MM.1S (cell line): ENCODE results near the gene MYL4.

Source experiments
- DNase-seq: peaks from one replicate; pipeline ENCODE4 v3.0.0-alpha.2; 2015
- H2AFZ ChIP-seq: fragments of 300-600 bp; sonication (generic); 2 replicates; pipeline ENCODE4 v1.6.0; 2016; ENCODE audit warnings: antibody characterized with exemption, low read length
- H3F3A ChIP-seq: fragments of 300-600 bp; sonication (generic); 2 replicates; pipeline ENCODE4 v1.6.1; 2016; ENCODE audit warnings: mild to moderate bottlenecking, antibody characterized with exemption, low read length, moderate library complexity, mixed read lengths; ENCODE audit not compliant: insufficient read depth
- H3K27ac ChIP-seq: fragments of 300-600 bp; sonication (generic); 2 replicates; pipeline ENCODE4 v1.5.1; 2016; ENCODE audit warnings: mild to moderate bottlenecking, low read length
- H3K27me3 ChIP-seq: fragments of 300-600 bp; sonication (generic); replicated peaks from 2 replicates; pipeline ENCODE4 v1.6.0; 2016; ENCODE audit warnings: low read length; ENCODE audit not compliant: insufficient read depth
- H3K36me3 ChIP-seq: fragments of 300-600 bp; sonication (generic); replicated peaks from 2 replicates; pipeline ENCODE4 v1.6.1; 2016; ENCODE audit warnings: mild to moderate bottlenecking, low read length, mixed read lengths; ENCODE audit not compliant: insufficient read depth
- H3K4me1 ChIP-seq: fragments of 300-600 bp; sonication (generic); 2 replicates; pipeline ENCODE4 v1.6.1; 2016; ENCODE audit warnings: low read length, mixed read lengths
- H3K4me2 ChIP-seq: fragments of 300-600 bp; sonication (generic); 2 replicates; pipeline ENCODE4 v1.6.0; 2016; ENCODE audit warnings: low read depth, low read length
- H3K4me3 ChIP-seq: fragments of 300-600 bp; sonication (generic); 2 replicates; pipeline ENCODE4 v1.5.1; 2016; ENCODE audit warnings: low read length, mixed read lengths
- H3K79me2 ChIP-seq: fragments of 300-600 bp; sonication (generic); 2 replicates; pipeline ENCODE4 v1.6.1; 2016; ENCODE audit warnings: mixed run types, low read length, mixed read lengths
- H3K9ac ChIP-seq: fragments of 300-600 bp; sonication (generic); 2 replicates; pipeline ENCODE4 v1.6.1; 2016; ENCODE audit warnings: low read length, mixed read lengths
- H3K9me2 ChIP-seq: fragments of 300-600 bp; sonication (generic); replicated peaks from 2 replicates; pipeline ENCODE4 v1.6.1; 2016; ENCODE audit warnings: mild to moderate bottlenecking, low read length, mixed read lengths; ENCODE audit not compliant: insufficient read depth
- H3K9me3 ChIP-seq: fragments of 300-600 bp; sonication (generic); replicated peaks from 2 replicates; pipeline ENCODE4 v1.6.1; 2016; ENCODE audit warnings: mild to moderate bottlenecking, low read length, mixed read lengths; ENCODE audit not compliant: insufficient read depth
- H4K20me1 ChIP-seq: fragments of 300-600 bp; sonication (generic); 2 replicates; pipeline ENCODE4 v1.6.1; 2016; ENCODE audit warnings: mild to moderate bottlenecking, low read length, moderate library complexity, mixed read lengths; ENCODE audit not compliant: insufficient read depth
- CTCF ChIP-seq: fragments of 300-600 bp; sonication (generic); IDR thresholded peaks from 2 replicates; pipeline ENCODE4 v1.5.1; 2016; ENCODE audit warnings: antibody characterized with exemption, low read length, mixed read lengths
- EZH2 ChIP-seq: fragments of 300-600 bp; sonication (generic); optimal IDR thresholded peaks from 2 replicates; pipeline ENCODE3; 2017; ENCODE audit warnings: low read depth, mild to moderate bottlenecking, antibody characterized with exemption, low read length, mixed read lengths
- EZH2phosphoT487 ChIP-seq: fragments of 300-600 bp; sonication (generic); IDR thresholded peaks from 2 replicates; pipeline ENCODE4 v1.6.1; 2018; ENCODE audit warnings: antibody characterized with exemption, low read length

Gene MYL4

GRCh38 chr17:47204722-47205418 is 4.3 kb upstream of the MYL4 start:
- Histone ChIP-seq H3K9ac (peak overlapping the region; percentile 51), H3K4me2 (peak overlapping the region; percentile 84)

GRCh38 chr17:47205419-47205963 is 3.7 kb upstream of the MYL4 start:
- no peak for TF ChIP-seq CTCF
- no peak for TF ChIP-seq EZH2
- no peak for TF ChIP-seq EZH2phosphoT487
- H3K27me3 ChIP-seq = no peaks in the 10 kb centered on the region
- peak overlapping the region; percentile 86 for H2AFZ ChIP-seq
- H3F3A ChIP-seq = peaks cover 36% of the 10 kb centered on the region
- H3K4me3 ChIP-seq = peak overlapping the region; percentile 49
- no peaks in the 10 kb centered on the region for H4K20me1 ChIP-seq
- no peaks in the 10 kb centered on the region for H3K9me2 ChIP-seq
- H3K36me3 ChIP-seq = no peaks in the 10 kb centered on the region
- H3K79me2 ChIP-seq = no peaks in the 10 kb centered on the region
- no peaks in the 10 kb centered on the region for H3K9me3 ChIP-seq
- peak overlapping the region; percentile 51 for H3K9ac ChIP-seq
- H3K4me2 ChIP-seq = peak overlapping the region; percentile 84
- peak overlapping the region; percentile 94 for H3K27ac ChIP-seq
- DNase-seq = peak; percentile 95
- H3K4me1 ChIP-seq = peaks cover 41% of the 10 kb centered on the region

More at GRCh38 chr17:47204722-47205418, 4.3 kb upstream of the MYL4 start:
- TF ChIP-seq EZH2phosphoT487 (no peak), CTCF (no peak), EZH2 (no peak)
- Histone ChIP-seq H3K4me3 (peak overlapping the region; percentile 49), H3K9me3 (no peaks in the 10 kb centered on the region), H3K27me3 (no peaks in the 10 kb centered on the region), H3K9me2 (no peaks in the 10 kb centered on the region), H3K4me1 (peaks cover 47% of the 10 kb centered on the region), H3K36me3 (no peaks in the 10 kb centered on the region), H3K79me2 (no peaks in the 10 kb centered on the region), H3F3A (peaks cover 41% of the 10 kb centered on the region), H2AFZ (peak overlapping the region; percentile 86), H3K27ac (peak overlapping the region; percentile 94), H4K20me1 (no peaks in the 10 kb centered on the region)
- peak; percentile 77 for DNase-seq

GRCh38 chr17:47207143-47208067 is 1.7 kb upstream of the MYL4 start:
- no peak for DNase-seq
- no peak overlapping the region for H2AFZ ChIP-seq
- no peaks in the 10 kb centered on the region for H4K20me1 ChIP-seq
- TF ChIP-seq EZH2 = no peak
- no peak for TF ChIP-seq CTCF
- no peak for TF ChIP-seq EZH2phosphoT487
- no peaks in the 10 kb centered on the region for H3K79me2 ChIP-seq
- no peak overlapping the region for H3K4me3 ChIP-seq
- no peak overlapping the region for H3K27ac ChIP-seq
- no peaks in the 10 kb centered on the region for H3K9me3 ChIP-seq
- no peaks in the 10 kb centered on the region for H3K36me3 ChIP-seq
- no peak overlapping the region for H3K4me2 ChIP-seq
- no peaks in the 10 kb centered on the region for H3K9me2 ChIP-seq
- H3K9ac ChIP-seq = no peak overlapping the region
- no peaks in the 10 kb centered on the region for H3K27me3 ChIP-seq
- peaks cover 42% of the 10 kb centered on the region for H3K4me1 ChIP-seq
- peaks cover 36% of the 10 kb centered on the region for H3F3A ChIP-seq
